Fibroblast of mammary gland (primary cell): ENCODE data around the gene LONRF3.

Experiments used
- DNase-seq: peaks from one replicate; pipeline ENCODE4 v3.0.0-alpha.2; 2010; ENCODE audit warnings: low read depth
- H3K4me3 ChIP-seq: 2 replicates; pipeline ENCODE4 v1.5.1; 2011; ENCODE audit warnings: low read depth, mild to moderate bottlenecking, low read length, moderate library complexity; ENCODE audit not compliant: control insufficient read depth
- CTCF ChIP-seq: conservative IDR thresholded peaks from 2 replicates; pipeline ENCODE4 v1.5.1; 2011; ENCODE audit warnings: low read depth, low read length, inconsistent platforms; ENCODE audit not compliant: control insufficient read depth, insufficient read depth

LONRF3 gene

GRCh38 chrX:119004920-119005524 is 30.6 kb downstream of the LONRF3 start:
- DNase-seq, result peak; percentile 43
- H3K4me3 ChIP-seq, result no peak overlapping the region
- peak; percentile 92 for TF ChIP-seq CTCF

- H3K4me3 ChIP-seq, result no peak overlapping the region
- no peak for DNase-seq
- TF ChIP-seq CTCF, result no peak
These were observed 32.9 kb downstream of the LONRF3 start for GRCh38 chrX:119007189-119007770.

- H3K4me3 ChIP-seq, result no peak overlapping the region
- peak; percentile 40 for DNase-seq
- peak; percentile 80 for TF ChIP-seq CTCF
These were observed 33.8 kb downstream of the LONRF3 start for GRCh38 chrX:119008110-119008744.

- DNase-seq, result no peak
- no peak for TF ChIP-seq CTCF
- H3K4me3 ChIP-seq, result no peak overlapping the region
These were observed 34.7 kb downstream of the LONRF3 start for GRCh38 chrX:119009071-119009470.

- no peak for DNase-seq
- no peak for TF ChIP-seq CTCF
These were observed 36.1 kb downstream of the LONRF3 start for GRCh38 chrX:119010491-119010890.

GRCh38 chrX:119013164-119013563 is 38.7 kb downstream of the LONRF3 start:
- no peak for TF ChIP-seq CTCF
- no peak for DNase-seq
- H3K4me3 ChIP-seq, result no peak overlapping the region

More at GRCh38 chrX:119010491-119010890, 36.1 kb downstream of the LONRF3 start:
- H3K4me3 ChIP-seq, result no peak overlapping the region
